Activated CD8-positive, alpha-beta T cell treated with anti-CD3 and anti-CD28 coated beads for 36 hours (primary cell): ENCODE results near the gene TBXA2R. TPM values are rescaled to one million over a fixed set of nuclear protein-coding genes. Genes with fewer than 3 reads are reported as not detected.
A peak's percentile ranks its signal among the peaks of the same experiment; 100 is the strongest.

Experiments used
- ATAC-seq: fragments of 200-7000 bp; cut with Tn5 transposase; one replicate; pipeline ENCODE4 v1.10.0; 2021; ENCODE audit warnings: mild to moderate bottlenecking, moderate library complexity
- CTCF ChIA-PET: fragments of 350-600 bp; sonication (Branson Sonifier 250); formaldehyde crosslinking; loops from one replicate; lab custom pipeline; 2021; ENCODE audit warnings: antibody characterized with exemption; lab: Charles Lee
- POLR2A ChIA-PET: fragments of 350-600 bp; sonication (Branson Sonifier 250); formaldehyde crosslinking; loops from one replicate; lab custom pipeline; 2021; ENCODE audit warnings: antibody characterized with exemption; lab: Charles Lee
- DNase-seq: peaks from one replicate; pipeline ENCODE4 v3.0.0-alpha.2; 2020
- H3K27ac Mint-ChIP-seq: one replicate; pipeline ENCODE4 v1.8.0; 2021; ENCODE audit warnings: mild to moderate bottlenecking, mixed read lengths
- H3K27me3 Mint-ChIP-seq: one replicate; pipeline ENCODE4 v1.8.0; 2021; ENCODE audit warnings: mixed read lengths
- H3K36me3 Mint-ChIP-seq: one replicate; pipeline ENCODE4 v1.8.0; 2021; ENCODE audit warnings: low read depth, mixed read lengths
- H3K4me1 Mint-ChIP-seq: one replicate; pipeline ENCODE4 v1.8.0; 2021; ENCODE audit warnings: low read depth, mixed read lengths
- H3K4me3 Mint-ChIP-seq: one replicate; pipeline ENCODE4 v1.8.0; 2021; ENCODE audit warnings: mild to moderate bottlenecking, moderate library complexity, mixed read lengths
- H3K9me3 Mint-ChIP-seq: one replicate; pipeline ENCODE4 v1.8.0; 2021; ENCODE audit warnings: mixed read lengths
- CTCF ChIP-seq: fragments of 200-600 bp; IDR thresholded peaks from one replicate; pipeline ENCODE4 v1.8.0; 2022; ENCODE audit warnings: antibody characterized with exemption, mild to moderate bottlenecking
- intact Hi-C: fragments of 100-400 bp; cut with micrococcal nuclease; formaldehyde crosslinking; loops from one replicate; pipeline ENCODE4 v1.10.0; 2022
- total RNA-seq, 2 experiments: library from RNA; stranded (reverse); gene quantifications; one replicate each; pipeline ENCODE4 v1.2.3, GENCODE V29; 2021

The TBXA2R gene
- total RNA-seq, result 1 to 10 TPM; 2.7 to 3.0 TPM

GRCh38 chr19:3606690-3607289 is at the start of gene TBXA2R:
Gene TBXA2R (minus strand): TSS chr19:3606875. CDS start chr19:3600634, 6,241 bp downstream.
- CTCF ChIA-PET, result no interaction called here
- intact Hi-C loops, result no loop called here
- POLR2A ChIA-PET, result interaction anchor here (0.8 kb wide), 1 partner anchor 73 kb away, joined by 3 read pairs; no protein-coding TSS in a partner anchor

GRCh38 chr19:3656073-3656746 is 49.5 kb upstream of the TBXA2R start:
- no peak overlapping the region for H3K27ac Mint-ChIP-seq
- ATAC-seq (no peak), DNase-seq (no peak)
- no peak overlapping the region for H3K4me3 Mint-ChIP-seq
- peaks cover 16% of the 10 kb centered on the region for H3K36me3 Mint-ChIP-seq
- no peaks in the 10 kb centered on the region for H3K4me1 Mint-ChIP-seq
- intact Hi-C loops, result no loop called here
- H3K9me3 Mint-ChIP-seq, result no peaks in the 10 kb centered on the region
- ChIA-PET CTCF (interaction anchor here (1.0 kb wide), 1 partner anchor 10 kb away, joined by 3 read pairs; no protein-coding TSS in a partner anchor), POLR2A (interaction anchor here (0.6 to 1.5 kb wide), 2 partner anchors 118 to 984 kb away, joined by 3 read pairs; partner anchors contain the start of gene TEKTIP1)
- no peak for TF ChIP-seq CTCF
- no peaks in the 10 kb centered on the region for H3K27me3 Mint-ChIP-seq

More at GRCh38 chr19:3606690-3607289, at the start of gene TBXA2R:
- peaks cover 5% of the 10 kb centered on the region for H3K36me3 Mint-ChIP-seq
- no peaks in the 10 kb centered on the region for H3K9me3 Mint-ChIP-seq
- TF ChIP-seq CTCF, result no peak
- no peak within 1 kb of the TSS for H3K27ac Mint-ChIP-seq
- H3K27me3 Mint-ChIP-seq, result no peaks in the 10 kb centered on the region
- DNase-seq (peak; percentile 83), ATAC-seq (peak; percentile 51)
- peak within 1 kb of the TSS; percentile 47 for H3K4me3 Mint-ChIP-seq
- H3K4me1 Mint-ChIP-seq, result peaks cover 11% of the 10 kb centered on the region

GRCh38 chr19:3655402-3656072 is 48.9 kb upstream of the TBXA2R start:
- DNase-seq (no peak), ATAC-seq (peak; percentile 37)
- no peak overlapping the region for H3K27ac Mint-ChIP-seq
- no peak overlapping the region for H3K4me3 Mint-ChIP-seq
- no peaks in the 10 kb centered on the region for H3K4me1 Mint-ChIP-seq
- POLR2A ChIA-PET, result no interaction called here
- H3K36me3 Mint-ChIP-seq, result peaks cover 10% of the 10 kb centered on the region
- H3K27me3 Mint-ChIP-seq, result no peaks in the 10 kb centered on the region
- H3K9me3 Mint-ChIP-seq, result no peaks in the 10 kb centered on the region
- TF ChIP-seq CTCF, result no peak
- CTCF ChIA-PET, result interaction anchor here (1.2 kb wide), 1 partner anchor 63 kb away, joined by 3 read pairs; no protein-coding TSS in a partner anchor
- intact Hi-C loops, result no loop called here

GRCh38 chr19:3653865-3654513 is 47.3 kb upstream of the TBXA2R start:
- H3K27ac Mint-ChIP-seq, result no peak overlapping the region
- peak; percentile 35 for TF ChIP-seq CTCF
- no peaks in the 10 kb centered on the region for H3K27me3 Mint-ChIP-seq
- ATAC-seq (no peak), DNase-seq (peak; percentile 55)
- peaks cover 10% of the 10 kb centered on the region for H3K36me3 Mint-ChIP-seq
- H3K4me3 Mint-ChIP-seq, result no peak overlapping the region
- ChIA-PET CTCF (no interaction called here), POLR2A (interaction anchor here (0.6 to 1.1 kb wide), 3 partner anchors 8 to 15 kb away, joined by 3 to 4 read pairs (median 3); no protein-coding TSS in a partner anchor)
- no peaks in the 10 kb centered on the region for H3K9me3 Mint-ChIP-seq
- intact Hi-C loops, result no loop called here
- H3K4me1 Mint-ChIP-seq, result no peaks in the 10 kb centered on the region
